Endothelial cell of umbilical vein (primary cell): Measurements from ENCODE around the gene TRIM32. TPM values are rescaled to one million over a fixed set of nuclear protein-coding genes. Genes with fewer than 3 reads are reported as not detected.

Experiments used
- BruUV-seq: library from RNA; stranded (reverse); fragments of 400-500 nt; replicated peaks from 2 replicates; lab custom pipeline; 2021; lab: Mats Ljungman, UMichigan
- CTCF ChIA-PET: fragments of 300-600, 350-600 bp; sonication (Branson Sonifier 250); formaldehyde crosslinking; loops from one replicate; lab custom pipeline; 2021; ENCODE audit warnings: antibody characterized with exemption, inconsistent platforms; lab: Charles Lee
- POLR2A ChIA-PET: fragments of 300-600, 350-600 bp; sonication (Branson Sonifier 250); formaldehyde crosslinking; loops from one replicate; lab custom pipeline; 2021; ENCODE audit warnings: antibody characterized with exemption, inconsistent platforms; lab: Charles Lee
- DNase-seq: peaks from one replicate; pipeline ENCODE4 v3.0.0-alpha.2; 2011; ENCODE audit warnings: low read depth, low spot score
- FAIRE-seq: peaks from 2 replicates; lab custom pipeline; 2011; peaks lifted over from hg19 to GRCh38; lab: Jason Lieb, UNC
- H2AFZ ChIP-seq: 2 replicates; pipeline ENCODE4 v1.6.0; 2012; ENCODE audit warnings: low read depth, low read length, control low read depth, inconsistent platforms
- H3K27ac ChIP-seq: 2 replicates; pipeline ENCODE4 v1.5.1; 2011; ENCODE audit warnings: low read depth, mild to moderate bottlenecking, control low read depth, low read length, moderate library complexity; ENCODE audit not compliant: insufficient read depth
- H3K27me3 ChIP-seq, 2 experiments: 2 replicates each; pipeline versions ENCODE4 v1.6.0 to v1.6.1; 2011; ENCODE audit warnings: low read length in 2 of 2, mixed read lengths in 1 of 2; ENCODE audit not compliant: control insufficient read depth in 2 of 2, insufficient read depth in 2 of 2
- H3K36me3 ChIP-seq, 2 experiments: 2 replicates in 1 of 2; 3 replicates in 1 of 2; pipeline ENCODE4 v1.5.1; 2011; ENCODE audit warnings: low read length in 2 of 2, mild to moderate bottlenecking in 1 of 2, moderate library complexity in 1 of 2; ENCODE audit not compliant: control insufficient read depth in 2 of 2, insufficient read depth in 2 of 2; ENCODE audit errors: extremely low read depth in 1 of 2
- H3K4me1 ChIP-seq: 3 replicates; pipeline ENCODE4 v1.5.1; 2011; ENCODE audit warnings: mild to moderate bottlenecking, low read length; ENCODE audit not compliant: control insufficient read depth, insufficient read depth; ENCODE audit errors: extremely low read depth
- H3K4me2 ChIP-seq: 2 replicates; pipeline ENCODE4 v1.6.1; 2011; ENCODE audit warnings: low read length, control low read depth, mixed read lengths; ENCODE audit not compliant: insufficient read depth
- H3K4me3 ChIP-seq, 3 experiments: fragments of 200-600 bp in 1 of 3; sonication (generic), shearing (Covaris generic) in 1 of 3; replicated peaks in 1 of 3; 2 replicates each; pipeline ENCODE4 v1.5.1; 2011 to 2016; ENCODE audit warnings: control low read depth in 3 of 3, low read length in 3 of 3, mild to moderate bottlenecking in 2 of 3, inconsistent platforms in 1 of 3, low read depth in 1 of 3, moderate library complexity in 1 of 3; ENCODE audit not compliant: insufficient read depth in 1 of 3
- H3K79me2 ChIP-seq: 2 replicates; pipeline ENCODE4 v1.6.0; 2012; ENCODE audit warnings: low read length, inconsistent platforms; ENCODE audit not compliant: control insufficient read depth, insufficient read depth
- H3K9ac ChIP-seq: replicated peaks from 2 replicates; pipeline ENCODE3; 2011; ENCODE audit warnings: low read length, control low read depth; ENCODE audit not compliant: insufficient read depth; ENCODE audit errors: extremely low read depth
- H3K9me1 ChIP-seq: replicated peaks from 3 replicates; pipeline ENCODE4 v1.6.0; 2011; ENCODE audit warnings: mild to moderate bottlenecking, low read length; ENCODE audit not compliant: control insufficient read depth, insufficient read depth; ENCODE audit errors: extremely low read depth
- H3K9me3 ChIP-seq: replicated peaks from 2 replicates; pipeline ENCODE4 v1.5.1; 2012; ENCODE audit warnings: low read length, inconsistent platforms; ENCODE audit not compliant: control insufficient read depth, insufficient read depth
- H4K20me1 ChIP-seq: replicated peaks from 2 replicates; pipeline ENCODE3; 2011; ENCODE audit warnings: mild to moderate bottlenecking, low read length; ENCODE audit not compliant: control insufficient read depth, insufficient read depth; ENCODE audit errors: extremely low read depth
- CTCF ChIP-seq, 2 donors: IDR thresholded peaks; 1 replicate in 1 of 2; 2 replicates in 1 of 2; pipeline ENCODE4 v1.5.1; 2011; ENCODE audit warnings: low read length in 2 of 2, mild to moderate bottlenecking in 2 of 2, moderate library complexity in 2 of 2, control low read depth in 1 of 2, inconsistent platforms in 1 of 2, low read depth in 1 of 2; ENCODE audit not compliant: insufficient read depth in 1 of 2; ENCODE audit errors: extremely low read depth in 1 of 2
- EZH2 ChIP-seq: IDR thresholded peaks from 2 replicates; pipeline ENCODE4 v1.6.1; 2012; ENCODE audit warnings: borderline replicate concordance, low read depth, mild to moderate bottlenecking, moderate library complexity, low read length, inconsistent platforms; ENCODE audit not compliant: severe bottlenecking
- FOS ChIP-seq: IDR thresholded peaks from 2 replicates; pipeline ENCODE4 v1.6.1; 2011; ENCODE audit warnings: mild to moderate bottlenecking, low read length, moderate library complexity, borderline replicate concordance; ENCODE audit not compliant: insufficient read depth
- GATA2 ChIP-seq: IDR thresholded peaks from 2 replicates; pipeline ENCODE4 v1.7.0; 2011; ENCODE audit warnings: low read depth, mild to moderate bottlenecking, moderate library complexity, mixed read lengths, low read length; ENCODE audit not compliant: insufficient read length, insufficient read depth
- JUN ChIP-seq: IDR thresholded peaks from 2 replicates; pipeline ENCODE4 v1.6.1; 2011; ENCODE audit warnings: borderline replicate concordance, low read depth; ENCODE audit not compliant: insufficient read length, insufficient read depth
- MYC ChIP-seq: IDR thresholded peaks from one replicate; pipeline ENCODE4 v1.6.1; 2011; ENCODE audit warnings: mild to moderate bottlenecking, low read depth, low read length
- POLR2A ChIP-seq: IDR thresholded peaks from 2 replicates; pipeline ENCODE4 v1.6.1; 2012; ENCODE audit warnings: low read depth, mild to moderate bottlenecking, control low read depth, low read length
- POLR2AphosphoS5 ChIP-seq: IDR thresholded peaks from 2 replicates; pipeline ENCODE4 v1.6.1; 2012; ENCODE audit warnings: low read depth, mild to moderate bottlenecking, control low read depth, low read length, moderate library complexity; ENCODE audit not compliant: insufficient read depth
- dilution Hi-C: fragments of 300-500 bp; cut with MboI; formaldehyde crosslinking; loops from one replicate; pipeline ENCODE4 v1.15.0; 2019; ENCODE audit warnings: low sequenced_read_pairs; ENCODE audit not compliant: extremely low pct_ligation_motif_present
- intact Hi-C: fragments of 100-400 bp; cut with micrococcal nuclease; formaldehyde crosslinking; loops from one replicate; pipeline ENCODE4 v1.10.0; 2022
- polyA plus RNA-seq, 4 experiments: library from polyadenylated mRNA; depleted of rRNA in 3 of 4; stranded (reverse) in 3 of 4; unstranded in 1 of 4; fragments of >200 nt; gene quantifications; 2 replicates each; pipeline versions ENCODE4 v1.2.1 to v1.2.3, GENCODE V29; 2011 to 2012; ENCODE audit warnings: missing spikeins in 1 of 4
- total RNA-seq: library from RNA; stranded (reverse); gene quantifications from 2 replicates; pipeline ENCODE4 v1.2.3, GENCODE V29; 2021
- TF ChIP-seq, protein P1 (sequence below): IDR thresholded peaks from 2 replicates; pipeline ENCODE4 v1.6.1; 2011; ENCODE audit not compliant: insufficient read depth, insufficient read length

TRIM32 gene
- total and polyA plus RNA-seq, 2 donors (not counting 3 experiments of a cell fraction or from before 2014, with no cell fraction given) = 10.8 to 18.4 TPM

DNA sequence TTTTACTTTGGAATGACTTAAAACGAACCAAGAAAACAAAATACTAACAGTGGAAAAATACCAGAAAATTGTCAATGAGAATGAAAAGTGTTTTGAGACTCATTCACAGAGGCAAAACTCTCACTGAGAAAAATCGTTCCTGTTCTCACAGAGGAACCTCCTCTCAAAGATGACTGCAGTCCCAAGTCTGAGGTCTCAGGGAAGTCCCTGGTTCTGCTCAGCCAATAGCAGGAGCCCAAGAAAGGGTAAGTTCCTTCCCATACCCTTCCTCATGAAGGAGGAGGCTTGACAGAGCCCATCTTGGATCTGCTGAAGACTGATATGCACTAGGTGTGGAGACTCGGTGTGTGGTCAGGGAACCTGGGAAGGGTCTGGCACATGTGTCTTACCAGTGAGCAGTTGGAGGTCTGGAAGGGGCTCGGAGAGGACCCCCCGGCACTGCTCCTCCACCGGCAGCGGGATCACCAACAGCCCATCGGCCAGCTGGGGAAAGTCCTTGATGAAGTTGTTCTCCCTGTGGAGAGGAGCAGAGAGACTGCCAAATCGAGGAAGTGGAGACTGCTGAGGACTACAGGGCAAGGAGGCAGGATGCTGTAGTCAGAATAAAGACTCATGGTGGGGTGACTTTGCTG is 46.0 kb downstream of the TRIM32 start:
- no peak for FAIRE-seq
- Histone ChIP-seq H3K9ac (no peak overlapping the region), H3K27ac (no peak overlapping the region), H4K20me1 (no peaks in the 10 kb centered on the region), H3K9me1 (no peaks in the 10 kb centered on the region), H2AFZ (no peak overlapping the region), H3K36me3 (no peaks in the 10 kb centered on the region), H3K4me3 (no peak overlapping the region), H3K4me2 (no peak overlapping the region), H3K9me3 (no peaks in the 10 kb centered on the region), H3K4me1 (no peaks in the 10 kb centered on the region), H3K27me3 (no peaks in the 10 kb centered on the region), H3K79me2 (no peaks in the 10 kb centered on the region)
- dilution Hi-C loops = no loop called here
- ChIA-PET CTCF (no interaction called here), POLR2A (no interaction called here)
- no peak for TF ChIP-seq POLR2AphosphoS5
- TF ChIP-seq, protein P1, sequence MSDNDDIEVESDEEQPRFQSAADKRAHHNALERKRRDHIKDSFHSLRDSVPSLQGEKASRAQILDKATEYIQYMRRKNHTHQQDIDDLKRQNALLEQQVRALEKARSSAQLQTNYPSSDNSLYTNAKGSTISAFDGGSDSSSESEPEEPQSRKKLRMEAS = no peak
- no peak for TF ChIP-seq JUN
- no peak for TF ChIP-seq GATA2
- no peak for TF ChIP-seq CTCF (IDR thresholded peaks at IDR 0.05; ENCODE audit: extremely low read depth in 1 of 2, insufficient read depth in 1 of 2, low read depth in 1 of 2, low read length in 2 of 2)
- TF ChIP-seq EZH2 = no peak
- no peak for TF ChIP-seq MYC
- TF ChIP-seq FOS = no peak
- TF ChIP-seq POLR2A = no peak
- intact Hi-C loops = no loop called here
- no peak for DNase-seq
- no TSS peak for BruUV-seq
